NCI-H345 (cell line): ENCODE data around the gene LAMB4.

Source experiments
- DNase-seq: peaks from one replicate; lab custom pipeline; 2025; lab: John Stamatoyannopoulos, UW

The LAMB4 gene

GRCh38 chr7:108079648-108080591 is 50.2 kb downstream of the LAMB4 start:
- no peak for DNase-seq

- no peak for DNase-seq
These were observed 50.9 kb downstream of the LAMB4 start for GRCh38 chr7:108079276-108079647.

- no peak for DNase-seq
These were observed 51.5 kb downstream of the LAMB4 start for GRCh38 chr7:108078691-108079090.

- DNase-seq, result no peak
These were observed 51.9 kb downstream of the LAMB4 start for GRCh38 chr7:108078211-108078673.

GRCh38 chr7:108077709-108078108 is 52.5 kb downstream of the LAMB4 start:
- DNase-seq, result no peak

GRCh38 chr7:108076156-108076555 is 54.0 kb downstream of the LAMB4 start:
- DNase-seq, result no peak

- no peak for DNase-seq
These were observed 56.7 kb downstream of the LAMB4 start for GRCh38 chr7:108073305-108074070.

- no peak for DNase-seq
These were observed 57.4 kb downstream of the LAMB4 start for GRCh38 chr7:108072739-108073138.

GRCh38 chr7:108072116-108072515 is 58.0 kb downstream of the LAMB4 start:
- no peak for DNase-seq

GRCh38 chr7:108071551-108071950 is 58.6 kb downstream of the LAMB4 start:
- no peak for DNase-seq

GRCh38 chr7:108069646-108070045 is 60.5 kb downstream of the LAMB4 start:
- no peak for DNase-seq

- peak; percentile 78 for DNase-seq
These were observed 62.3 kb downstream of the LAMB4 start for GRCh38 chr7:108067844-108068243.

- no peak for DNase-seq
These were observed 63.7 kb downstream of the LAMB4 start for GRCh38 chr7:108066486-108066885.

GRCh38 chr7:108063520-108063933 is 66.6 kb downstream of the LAMB4 start:
- DNase-seq, result peak; percentile 30

- DNase-seq, result no peak
These were observed 67.7 kb downstream of the LAMB4 start for GRCh38 chr7:108062250-108063014.

- no peak for DNase-seq
These were observed 70.6 kb downstream of the LAMB4 start for GRCh38 chr7:108059526-108059925.

- DNase-seq, result no peak
These were observed 72.1 kb downstream of the LAMB4 start for GRCh38 chr7:108057951-108058481.

GRCh38 chr7:108055611-108056021 is 74.5 kb downstream of the LAMB4 start:
- DNase-seq, result no peak

GRCh38 chr7:108054537-108054936 is 75.6 kb downstream of the LAMB4 start:
- DNase-seq, result no peak

- no peak for DNase-seq
These were observed 76.9 kb downstream of the LAMB4 start for GRCh38 chr7:108053250-108053649.

- no peak for DNase-seq
These were observed 78.7 kb downstream of the LAMB4 start for GRCh38 chr7:108051454-108051853.

GRCh38 chr7:108049962-108050361 is 80.2 kb downstream of the LAMB4 start:
- DNase-seq, result no peak
